ENCODE results near the gene KLHL1. TPM values are rescaled to one million over a fixed set of nuclear protein-coding genes. Genes with fewer than 3 reads are reported as not detected.

KLHL1 gene
- total RNA-seq, 1 donor from 2014 or later, result not detected

- Histone ChIP-seq H3K27ac (ENCODE audit: low read depth, low read length) (no peak overlapping the region), H3K4me2 (ENCODE audit: low read length) (no peak overlapping the region), H3K79me2 (ENCODE audit: insufficient read depth, low read length) (no peaks in the 10 kb centered on the region), H3K36me3 (ENCODE audit: insufficient read depth, low read length) (no peaks in the 10 kb centered on the region), H2AFZ (ENCODE audit: low read depth, low read length) (no peak overlapping the region), H3K4me3 (ENCODE audit: insufficient read depth, low read depth, low read length) (no peak overlapping the region), H3K9ac (ENCODE audit: low read length) (no peak overlapping the region), H3K9me3 (ENCODE audit: insufficient read depth, low read depth, low read length) (no peaks in the 10 kb centered on the region), H3K27me3 (ENCODE audit: insufficient read depth, low read length) (no peaks in the 10 kb centered on the region), H3K4me1 (ENCODE audit: insufficient read depth, low read length) (no peaks in the 10 kb centered on the region), H4K20me1 (ENCODE audit: insufficient read depth, low read length) (no peaks in the 10 kb centered on the region)
- Mint-ChIP-seq H3K4me1 (ENCODE audit: low read depth, unreplicated experiment) (no peaks in the 10 kb centered on the region), H3K9me3 (ENCODE audit: unreplicated experiment) (no peaks in the 10 kb centered on the region), H3K4me3 (ENCODE audit: unreplicated experiment) (no peak overlapping the region), H3K27ac (ENCODE audit: unreplicated experiment) (no peak overlapping the region), H3K36me3 (ENCODE audit: low read depth, unreplicated experiment) (no peaks in the 10 kb centered on the region), H3K27me3 (ENCODE audit: low read depth, unreplicated experiment) (no peaks in the 10 kb centered on the region)
- TF ChIP-seq EZH2 (IDR thresholded peaks at IDR 0.05; ENCODE audit: insufficient read depth, low read length) (no peak), CTCF (IDR thresholded peaks at IDR 0.05; ENCODE audit: insufficient read depth, low read depth, low read length) (no peak)
- DNase-seq (ENCODE audit: low read depth) (no peak), FAIRE-seq (no peak)
These were observed 386.6 kb downstream of the KLHL1 start for GRCh38 chr13:69721631-69722030.

DNA sequence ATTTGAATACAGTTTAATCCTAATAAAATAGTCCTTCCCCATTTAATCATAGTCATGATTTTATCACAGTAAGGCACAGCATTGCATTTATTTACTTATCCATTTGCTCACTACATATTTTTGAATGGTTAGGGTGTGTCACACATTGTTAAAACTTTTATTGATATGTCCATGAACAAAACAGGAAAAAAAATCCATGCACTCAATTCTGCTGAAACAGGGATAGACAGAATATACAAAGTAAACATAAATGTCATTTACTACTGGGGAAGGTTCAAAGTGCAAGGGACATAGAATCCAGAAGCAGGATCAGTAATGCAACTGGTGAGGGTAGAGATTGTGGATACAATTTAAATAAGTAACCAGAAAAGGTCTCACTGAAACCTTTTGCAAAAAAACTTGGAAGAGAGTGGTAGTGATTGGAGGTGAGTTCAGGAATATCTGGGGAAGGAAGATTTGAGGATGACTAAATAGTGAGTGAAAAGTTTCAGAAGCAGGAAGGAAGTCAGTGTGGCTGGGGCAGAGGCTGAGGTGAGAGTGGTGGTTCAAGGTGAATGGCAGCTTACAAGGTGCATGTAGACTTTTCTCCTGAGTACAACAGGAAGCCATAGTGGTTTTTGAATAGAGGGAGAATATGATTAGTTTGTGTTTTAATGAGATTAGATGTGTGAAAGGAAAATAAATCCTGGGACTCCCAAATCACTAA, 387.8 kb downstream of the KLHL1 start:
- Mint-ChIP-seq H3K4me1 (ENCODE audit: low read depth, unreplicated experiment) (no peaks in the 10 kb centered on the region), H3K27me3 (ENCODE audit: low read depth, unreplicated experiment) (no peaks in the 10 kb centered on the region), H3K9me3 (ENCODE audit: unreplicated experiment) (no peaks in the 10 kb centered on the region), H3K27ac (ENCODE audit: unreplicated experiment) (no peak overlapping the region), H3K36me3 (ENCODE audit: low read depth, unreplicated experiment) (no peaks in the 10 kb centered on the region), H3K4me3 (ENCODE audit: unreplicated experiment) (no peak overlapping the region)
- no peak overlapping the region for H3K9ac ChIP-seq (ENCODE audit: low read length)
- no peak overlapping the region for H3K27ac ChIP-seq (ENCODE audit: low read depth, low read length)
- TF ChIP-seq EZH2 (IDR thresholded peaks at IDR 0.05; ENCODE audit: insufficient read depth, low read length), result no peak
- no peak for TF ChIP-seq CTCF (IDR thresholded peaks at IDR 0.05; ENCODE audit: insufficient read depth, low read depth, low read length)
- H3K9me3 ChIP-seq (ENCODE audit: insufficient read depth, low read depth, low read length), result no peaks in the 10 kb centered on the region
- DNase-seq (ENCODE audit: low read depth) (no peak), FAIRE-seq (no peak)
- no peaks in the 10 kb centered on the region for H3K4me1 ChIP-seq (ENCODE audit: insufficient read depth, low read length)
- no peak overlapping the region for H3K4me2 ChIP-seq (ENCODE audit: low read length)
- H3K27me3 ChIP-seq (ENCODE audit: insufficient read depth, low read length), result no peaks in the 10 kb centered on the region
- no peak overlapping the region for H3K4me3 ChIP-seq (ENCODE audit: insufficient read depth, low read depth, low read length)
- no peaks in the 10 kb centered on the region for H3K36me3 ChIP-seq (ENCODE audit: insufficient read depth, low read length)
- H3K79me2 ChIP-seq (ENCODE audit: insufficient read depth, low read length), result no peaks in the 10 kb centered on the region
- no peaks in the 10 kb centered on the region for H4K20me1 ChIP-seq (ENCODE audit: insufficient read depth, low read length)
- H2AFZ ChIP-seq (ENCODE audit: low read depth, low read length), result no peak overlapping the region

- no peaks in the 10 kb centered on the region for H3K36me3 ChIP-seq (ENCODE audit: insufficient read depth, low read length)
- H3K27me3 ChIP-seq (ENCODE audit: insufficient read depth, low read length), result no peaks in the 10 kb centered on the region
- H3K4me2 ChIP-seq (ENCODE audit: low read length), result no peak overlapping the region
- H3K4me3 ChIP-seq (ENCODE audit: insufficient read depth, low read depth, low read length), result no peak overlapping the region
- no peak for FAIRE-seq
- TF ChIP-seq EZH2 (IDR thresholded peaks at IDR 0.05; ENCODE audit: insufficient read depth, low read length), result no peak
- no peak for TF ChIP-seq CTCF (IDR thresholded peaks at IDR 0.05; ENCODE audit: insufficient read depth, low read depth, low read length)
- H3K36me3 Mint-ChIP-seq (ENCODE audit: low read depth, unreplicated experiment), result no peaks in the 10 kb centered on the region
- H4K20me1 ChIP-seq (ENCODE audit: insufficient read depth, low read length), result no peaks in the 10 kb centered on the region
- no peaks in the 10 kb centered on the region for H3K4me1 ChIP-seq (ENCODE audit: insufficient read depth, low read length)
- H3K27ac Mint-ChIP-seq (ENCODE audit: unreplicated experiment), result no peak overlapping the region
- no peaks in the 10 kb centered on the region for H3K9me3 Mint-ChIP-seq (ENCODE audit: unreplicated experiment)
- H3K79me2 ChIP-seq (ENCODE audit: insufficient read depth, low read length), result no peaks in the 10 kb centered on the region
- H3K27ac ChIP-seq (ENCODE audit: low read depth, low read length), result no peak overlapping the region
- no peaks in the 10 kb centered on the region for H3K9me3 ChIP-seq (ENCODE audit: insufficient read depth, low read depth, low read length)
- no peaks in the 10 kb centered on the region for H3K27me3 Mint-ChIP-seq (ENCODE audit: low read depth, unreplicated experiment)
- H3K4me3 Mint-ChIP-seq (ENCODE audit: unreplicated experiment), result no peak overlapping the region
- H3K9ac ChIP-seq (ENCODE audit: low read length), result no peak overlapping the region
- H2AFZ ChIP-seq (ENCODE audit: low read depth, low read length), result no peak overlapping the region
- peaks cover 9% of the 10 kb centered on the region for H3K4me1 Mint-ChIP-seq (ENCODE audit: low read depth, unreplicated experiment)
- DNase-seq (ENCODE audit: low read depth), result no peak
These were observed 401.4 kb downstream of the KLHL1 start for GRCh38 chr13:69706807-69707206.
